Measurements from ENCODE around the gene P2RX3. TPM values are rescaled to one million over a fixed set of nuclear protein-coding genes. Genes with fewer than 3 reads are reported as not detected.

Gene P2RX3
- total and polyA plus RNA-seq, 10 of the 15 experiments (the other 5 are each of a cell fraction or from before 2014, with no cell fraction given), result 0.05 to 0.12 TPM; not detected in 8

GRCh38 chr11:57341250-57341808 is 3.2 kb downstream of the P2RX3 start (continued):
- no peak for TF ChIP-seq ZBTB4 (CRISPR knock-in tag; IDR thresholded peaks at IDR 0.05)
- TF ChIP-seq NFIC (IDR thresholded peaks at IDR 0.05; ENCODE audit: low read depth, low read length), result no peak
- TF ChIP-seq CREM (IDR thresholded peaks at IDR 0.05; ENCODE audit: low read depth), result no peak
- TF ChIP-seq MTA2 (IDR thresholded peaks at IDR 0.05; ENCODE audit: low read depth), result 0 out of 2 replicates have a peak, but pooled peaks have one; percentile 10
- 0 out of 4 replicates have a peak, but pooled peaks of 1 of the 2 experiments have one; percentile 15 for TF ChIP-seq IKZF2 (IDR thresholded peaks at IDR 0.05)
- TF ChIP-seq RAD51 (IDR thresholded peaks at IDR 0.05), result no peak
- no peak for TF ChIP-seq KDM1A (IDR thresholded peaks at IDR 0.05; ENCODE audit: borderline replicate concordance)
- TF ChIP-seq E4F1 (IDR thresholded peaks at IDR 0.05; ENCODE audit: borderline replicate concordance, partially characterized antibody), result no peak
- no peak for TF ChIP-seq TBL1XR1 (IDR thresholded peaks at IDR 0.05; ENCODE audit: low read depth, low read length)
